ENCODE data around the gene RET. TPM values are rescaled to one million over a fixed set of nuclear protein-coding genes. Genes with fewer than 3 reads are reported as not detected.

Gene RET
- total and polyA plus RNA-seq, 2 experiments from 2014 or later = 0.50 TPM; not detected in 1

DNA sequence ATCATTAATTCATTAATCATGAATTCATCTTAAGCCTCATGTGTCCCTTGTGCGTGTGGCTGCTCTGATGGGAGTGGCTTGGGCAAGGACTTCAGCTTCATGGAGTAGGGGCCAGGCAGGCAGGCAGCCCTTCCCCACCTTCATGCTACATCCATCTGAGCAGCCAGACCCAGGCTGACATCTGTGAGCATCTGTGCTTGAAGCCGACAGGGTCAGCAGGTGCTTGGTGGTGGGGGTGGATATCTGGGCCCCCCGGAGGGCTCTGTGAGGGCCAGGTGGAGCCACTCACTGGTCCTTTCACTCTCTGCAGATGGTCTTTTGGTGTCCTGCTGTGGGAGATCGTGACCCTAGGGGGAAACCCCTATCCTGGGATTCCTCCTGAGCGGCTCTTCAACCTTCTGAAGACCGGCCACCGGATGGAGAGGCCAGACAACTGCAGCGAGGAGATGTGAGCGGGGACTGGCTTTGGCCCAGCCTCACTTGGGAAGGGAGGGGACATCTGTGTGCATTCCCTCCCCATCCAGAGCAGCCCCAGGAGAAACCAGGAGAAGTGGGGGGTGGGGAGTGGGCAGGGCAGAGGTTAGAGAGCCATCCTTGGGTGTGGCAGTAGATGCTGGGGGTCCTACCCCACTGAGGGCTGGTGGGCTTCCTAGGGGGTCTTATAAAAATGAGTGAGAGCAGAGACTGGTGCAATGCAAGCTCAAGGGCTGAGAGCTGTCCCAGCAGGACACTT, 46.7 kb downstream of the RET start:
- H4K20me1 ChIP-seq (ENCODE audit: insufficient read depth, poor library complexity, severe bottlenecking) = no peaks in the 10 kb centered on the region
- no peak for DNase-seq (ENCODE audit: low spot score)

GRCh38 chr10:43124094-43124521, 47.2 kb downstream of the RET start:
- Histone ChIP-seq H3K4me3 (no peak overlapping the region), H3K4me1 (ENCODE audit: insufficient read depth) (no peaks in the 10 kb centered on the region), H3K9me2 (replicated peaks; ENCODE audit: insufficient read depth) (no peaks in the 10 kb centered on the region), H3K9me3 (ENCODE audit: low read depth) (no peaks in the 10 kb centered on the region), H3K36me3 (replicated peaks; ENCODE audit: insufficient read depth, low read depth) (no peaks in the 10 kb centered on the region), H3K27me3 (no peaks in the 10 kb centered on the region), H3K27ac (no peak overlapping the region), H3K79me2 (no peaks in the 10 kb centered on the region), H4K20me1 (ENCODE audit: insufficient read depth, poor library complexity, severe bottlenecking) (no peaks in the 10 kb centered on the region), H3K4me2 (no peak overlapping the region), H2AFZ (no peak overlapping the region)
- WGBS (ENCODE audit: low lambda C conversion rate, missing lambda C conversion rate) = 81% methylated on average over 6 of the region's 6 CpGs
- TF ChIP-seq EZH2phosphoT487 (IDR thresholded peaks at IDR 0.05; ENCODE audit: low read depth, severe bottlenecking, unreplicated experiment) (no peak), EZH2 (IDR thresholded peaks at IDR 0.05; ENCODE audit: borderline replicate concordance) (no peak), CTCF (IDR thresholded peaks at IDR 0.05; ENCODE audit: poor library complexity) (no peak)
- DNase-seq (ENCODE audit: low spot score) = no peak

More for the DNA sequence above, 46.7 kb downstream of the RET start:
- no peaks in the 10 kb centered on the region for H3K4me1 ChIP-seq (ENCODE audit: insufficient read depth)
- H3K4me2 ChIP-seq = no peak overlapping the region
- WGBS (ENCODE audit: low lambda C conversion rate, missing lambda C conversion rate) = 90% methylated on average over 9 of the region's 9 CpGs
- no peaks in the 10 kb centered on the region for H3K27me3 ChIP-seq
- no peaks in the 10 kb centered on the region for H3K79me2 ChIP-seq
- no peak overlapping the region for H2AFZ ChIP-seq
- no peaks in the 10 kb centered on the region for H3K9me2 ChIP-seq (replicated peaks; ENCODE audit: insufficient read depth)
- TF ChIP-seq EZH2 (IDR thresholded peaks at IDR 0.05; ENCODE audit: borderline replicate concordance) = no peak
- TF ChIP-seq EZH2phosphoT487 (IDR thresholded peaks at IDR 0.05; ENCODE audit: low read depth, severe bottlenecking, unreplicated experiment) = no peak
- no peak for TF ChIP-seq CTCF (IDR thresholded peaks at IDR 0.05; ENCODE audit: poor library complexity)
- no peak overlapping the region for H3K4me3 ChIP-seq
- H3K9me3 ChIP-seq (ENCODE audit: low read depth) = no peaks in the 10 kb centered on the region
- H3K27ac ChIP-seq = no peak overlapping the region
- no peaks in the 10 kb centered on the region for H3K36me3 ChIP-seq (replicated peaks; ENCODE audit: insufficient read depth, low read depth)

DNA sequence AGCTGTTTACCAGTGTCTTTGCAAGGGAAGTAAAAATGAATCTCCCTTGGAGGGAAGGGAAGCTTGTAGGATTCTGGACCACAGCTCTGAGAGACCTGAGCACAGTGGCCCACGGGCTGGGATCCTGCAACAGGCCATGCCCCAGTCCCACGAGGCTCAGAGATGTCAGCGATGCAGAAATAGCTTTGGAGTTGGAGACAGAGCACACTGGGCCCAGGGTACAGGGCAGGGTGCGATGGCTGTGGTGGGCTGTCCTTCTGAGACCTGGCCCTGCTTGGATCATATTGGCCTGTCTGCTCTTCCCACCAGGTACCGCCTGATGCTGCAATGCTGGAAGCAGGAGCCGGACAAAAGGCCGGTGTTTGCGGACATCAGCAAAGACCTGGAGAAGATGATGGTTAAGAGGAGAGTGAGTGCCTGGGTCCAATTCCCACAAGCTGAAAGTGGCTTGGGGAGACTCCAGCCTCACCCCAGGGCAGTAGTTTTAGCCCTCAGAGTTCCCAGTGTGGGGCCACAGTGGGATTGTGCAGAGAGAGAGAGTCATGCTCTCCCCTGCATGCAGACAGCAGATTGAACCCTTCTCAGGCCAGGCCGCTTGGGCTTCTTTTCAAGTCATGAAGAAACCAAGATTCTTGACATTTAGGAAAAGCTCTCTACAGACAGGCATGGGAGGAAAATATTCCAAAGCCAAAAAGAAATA, 47.9 kb downstream of the RET start:
- Histone ChIP-seq H3K27me3 (no peaks in the 10 kb centered on the region), H4K20me1 (ENCODE audit: insufficient read depth, poor library complexity, severe bottlenecking) (no peaks in the 10 kb centered on the region), H3K4me1 (ENCODE audit: insufficient read depth) (no peaks in the 10 kb centered on the region), H3K9me2 (replicated peaks; ENCODE audit: insufficient read depth) (no peaks in the 10 kb centered on the region), H3K36me3 (replicated peaks; ENCODE audit: insufficient read depth, low read depth) (no peaks in the 10 kb centered on the region), H2AFZ (no peak overlapping the region), H3K9me3 (ENCODE audit: low read depth) (no peaks in the 10 kb centered on the region), H3K4me3 (no peak overlapping the region), H3K27ac (no peak overlapping the region), H3K79me2 (no peaks in the 10 kb centered on the region), H3K4me2 (no peak overlapping the region)
- no peak for DNase-seq (ENCODE audit: low spot score)
- no peak for TF ChIP-seq EZH2phosphoT487 (IDR thresholded peaks at IDR 0.05; ENCODE audit: low read depth, severe bottlenecking, unreplicated experiment)
- TF ChIP-seq CTCF (IDR thresholded peaks at IDR 0.05; ENCODE audit: poor library complexity) = no peak
- TF ChIP-seq EZH2 (IDR thresholded peaks at IDR 0.05; ENCODE audit: borderline replicate concordance) = no peak
- 92% methylated on average over 9 of the region's 9 CpGs for WGBS (ENCODE audit: low lambda C conversion rate, missing lambda C conversion rate)

All from hepatocyte (in vitro differentiated cells).